ENCODE results near the gene ZRANB2.

GRCh38 chr1:71094913-71095312 is 14.1 kb upstream of the ZRANB2 start:
- TF ChIP-seq GATA2 (IDR thresholded peaks at IDR 0.05; ENCODE audit: low read depth, low read length) (no peak), GATA3 (IDR thresholded peaks at IDR 0.05; ENCODE audit: low read depth, low read length) (no peak)
